HG03442 (cell line): ENCODE data around the gene DIAPH3.

ENCODE experiments used
- ATAC-seq: cut with Tn5 transposase; IDR thresholded peaks from one replicate; pipeline ENCODE4 v1.9.1; 2021; ENCODE audit warnings: mild to moderate bottlenecking, moderate library complexity; ENCODE audit not compliant: unreplicated experiment

The DIAPH3 gene

DNA sequence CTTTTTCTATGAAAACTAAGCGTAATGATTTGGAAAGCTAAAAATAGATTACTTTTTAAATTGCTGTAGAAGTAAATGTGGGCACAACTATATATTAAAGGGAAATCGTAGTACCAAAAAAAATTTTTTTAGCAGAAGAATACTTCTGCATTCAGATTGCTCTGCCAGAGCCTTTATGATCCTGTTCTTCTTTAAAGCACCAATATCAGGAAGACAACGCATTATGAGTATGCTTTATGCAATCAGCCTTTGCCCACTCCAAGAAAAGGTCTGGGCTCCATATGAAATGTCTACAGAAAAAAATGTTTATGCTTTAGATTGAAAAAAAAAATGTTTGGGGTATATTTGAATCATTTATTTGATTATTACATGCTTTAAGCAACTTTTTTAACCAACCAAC lies 137.4 kb downstream of the DIAPH3 start:
- ATAC-seq = no peak

DNA sequence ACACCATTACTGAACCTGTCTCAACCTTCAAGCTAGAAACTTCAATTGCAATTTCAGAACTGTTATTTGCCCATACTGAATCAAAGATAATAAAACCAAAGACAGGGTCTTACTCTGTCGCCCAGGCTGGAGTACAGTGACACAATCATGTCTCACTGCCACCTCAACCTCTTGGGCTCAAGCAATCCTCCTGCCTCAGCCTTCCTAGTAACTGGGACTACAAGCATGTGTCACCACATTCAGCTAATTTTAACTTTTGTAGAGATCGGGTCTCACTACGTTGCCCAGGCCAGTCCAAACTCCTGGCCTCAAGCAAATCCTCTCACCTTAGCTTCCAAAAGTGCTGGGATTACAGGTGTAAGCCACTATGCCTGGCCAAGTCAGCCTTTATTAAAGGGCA lies 143.4 kb downstream of the DIAPH3 start:
- no peak for ATAC-seq

DNA sequence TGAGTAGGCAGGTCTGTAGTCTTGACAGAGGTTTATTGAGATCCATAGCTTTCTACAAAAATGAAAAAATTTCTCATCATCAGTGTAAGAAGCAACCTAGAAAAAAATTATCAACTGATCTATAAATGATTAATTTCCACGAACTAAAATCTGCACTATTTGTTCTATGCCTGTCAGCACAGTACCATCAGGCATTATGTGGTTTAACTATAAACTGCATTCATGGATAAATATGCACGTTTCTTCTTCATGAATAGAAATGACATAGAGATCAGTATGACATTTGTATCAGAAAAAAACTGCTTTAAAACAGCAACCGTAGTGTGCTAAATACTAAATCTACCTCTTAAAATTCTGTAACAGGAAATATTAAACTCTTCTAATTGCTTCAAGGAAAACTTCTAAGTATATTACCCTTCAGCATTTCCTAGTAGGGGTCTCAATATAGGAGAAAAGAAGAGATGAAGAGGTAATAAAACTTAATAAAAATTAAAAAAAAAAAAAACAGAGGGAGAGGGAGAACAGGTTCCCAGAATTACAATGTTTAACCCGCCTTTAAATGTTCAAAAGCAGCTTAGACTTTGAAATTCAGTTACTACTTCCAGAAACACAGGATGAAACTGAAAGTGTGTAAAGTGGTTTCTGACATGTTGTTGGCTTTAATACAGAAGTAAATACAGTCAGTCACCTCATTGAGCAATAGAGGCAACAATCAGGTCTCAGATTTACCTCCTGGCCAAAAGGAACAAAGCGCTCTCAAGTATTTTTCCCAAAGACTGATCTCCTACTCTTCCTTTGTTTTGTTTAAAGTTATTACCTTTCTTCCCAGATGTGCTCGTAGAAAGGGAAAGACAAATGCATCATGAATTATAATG lies 144.4 kb downstream of the DIAPH3 start:
- peak; percentile 71 for ATAC-seq

DNA sequence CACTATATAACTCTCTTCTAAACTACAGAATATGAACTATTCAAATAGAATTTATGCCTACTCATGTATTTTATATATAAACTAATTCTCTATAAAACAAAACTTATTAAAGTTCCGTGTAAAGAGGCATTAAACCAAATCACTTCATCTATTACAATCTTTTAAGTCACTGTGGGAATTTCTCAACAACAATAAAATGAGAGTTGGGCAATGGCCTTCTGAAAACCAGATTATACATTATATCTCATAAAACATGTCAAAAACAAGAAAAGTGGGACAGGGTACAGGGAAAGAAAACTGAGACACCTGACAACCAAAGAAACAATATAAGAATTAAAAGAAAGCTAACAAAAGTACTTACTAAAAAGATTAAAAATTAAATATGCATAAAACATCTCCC lies 145.2 kb downstream of the DIAPH3 start:
- no peak for ATAC-seq

DNA sequence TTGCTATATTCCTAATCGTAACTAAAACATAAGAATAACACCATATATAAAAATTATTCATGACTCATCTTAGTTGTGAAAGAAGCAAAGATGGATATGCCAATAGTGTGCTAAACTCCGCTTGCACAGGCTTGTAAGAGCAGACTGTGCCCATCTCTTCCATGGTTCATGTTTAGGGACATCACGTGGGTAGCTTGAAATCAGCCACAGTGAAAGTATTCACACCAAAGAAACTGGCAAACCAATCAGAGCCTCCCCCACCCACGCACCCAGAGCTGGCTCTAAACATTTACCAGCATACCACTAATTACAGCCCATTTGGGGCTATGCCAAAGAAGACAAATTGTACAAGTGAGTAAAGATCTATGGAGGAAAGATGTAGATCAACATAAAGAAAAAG lies 147.5 kb downstream of the DIAPH3 start:
- ATAC-seq = no peak

DNA sequence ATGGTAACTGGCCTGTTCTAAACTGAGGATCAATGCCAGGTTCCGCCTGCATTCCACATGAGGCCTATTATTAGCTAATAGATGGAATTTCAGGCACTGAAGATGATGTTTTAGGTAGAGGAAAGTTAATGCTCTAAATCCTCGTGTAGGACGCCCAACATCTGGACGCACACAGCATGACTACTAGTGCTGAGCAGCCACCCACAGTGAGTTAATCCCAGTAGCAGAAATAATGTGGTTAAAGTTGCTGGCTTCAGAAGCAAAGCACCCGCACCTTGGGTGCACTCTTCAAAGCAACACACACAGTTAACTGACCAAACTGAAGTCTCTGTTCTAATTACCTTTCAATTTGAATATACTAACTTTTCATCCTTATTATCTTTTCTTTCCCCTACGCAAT lies 150.6 kb downstream of the DIAPH3 start:
- ATAC-seq = no peak

DNA sequence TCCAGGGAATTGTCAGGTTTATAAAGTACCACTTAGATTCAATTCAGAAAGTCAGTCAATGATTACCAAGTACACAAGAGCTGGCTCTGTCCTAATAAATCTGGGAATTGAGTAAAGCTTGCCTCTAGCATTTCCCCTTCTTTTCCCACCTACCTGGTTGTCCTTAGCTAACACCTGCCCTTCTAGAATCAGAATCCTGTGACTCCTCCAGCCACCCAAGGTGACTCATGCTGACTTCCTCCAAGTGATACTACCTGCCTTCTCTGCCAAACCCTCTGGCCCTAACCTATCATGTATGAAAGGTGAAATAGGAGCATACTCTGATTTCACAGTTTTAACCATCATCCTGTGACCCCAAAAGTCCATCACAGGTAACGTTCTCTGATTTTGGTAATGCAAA lies 151.2 kb downstream of the DIAPH3 start:
- no peak for ATAC-seq

DNA sequence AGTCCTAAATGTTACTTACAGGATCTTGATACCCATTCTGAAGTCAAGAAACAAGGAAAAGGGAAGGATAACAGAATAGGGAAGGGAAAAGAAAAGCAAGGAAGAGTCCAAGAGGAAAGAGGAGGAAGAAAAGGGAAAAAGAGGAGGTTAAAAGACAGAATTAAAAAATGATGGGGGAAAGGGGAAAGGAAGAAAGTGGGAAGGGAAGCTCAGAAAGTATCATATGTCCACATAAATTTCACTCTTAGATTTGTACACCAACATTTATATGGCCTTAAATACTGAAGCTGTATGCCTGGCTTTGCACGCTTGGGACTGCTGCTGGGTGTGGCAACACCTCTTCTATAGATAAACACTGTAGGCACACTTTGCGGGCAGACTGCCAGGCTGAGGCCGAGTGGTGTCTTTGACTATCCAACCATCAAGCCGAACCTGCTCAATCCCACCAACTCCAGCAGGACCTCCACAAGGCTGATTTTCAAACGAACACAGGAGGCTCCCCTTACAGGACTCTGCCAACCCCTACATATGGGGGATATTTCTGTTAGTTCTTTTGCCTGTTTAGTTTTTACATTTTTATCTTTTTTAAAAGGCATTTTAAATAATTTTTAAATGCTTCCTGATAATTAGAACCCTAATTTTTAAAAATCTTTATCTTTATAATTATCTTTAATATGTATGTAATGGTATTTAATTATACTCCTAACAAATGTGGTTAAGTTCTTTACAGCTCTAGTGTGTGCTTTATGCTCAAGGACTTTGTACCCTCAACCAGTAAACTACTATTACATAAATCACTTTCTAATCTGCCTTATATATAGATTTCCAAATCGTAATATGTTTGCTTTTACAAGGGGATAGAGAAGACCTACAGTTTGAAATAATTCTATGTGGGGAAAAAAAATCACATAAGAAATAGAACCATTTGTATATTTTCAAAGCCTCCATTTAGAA lies 154.2 kb downstream of the DIAPH3 start:
- no peak for ATAC-seq

DNA sequence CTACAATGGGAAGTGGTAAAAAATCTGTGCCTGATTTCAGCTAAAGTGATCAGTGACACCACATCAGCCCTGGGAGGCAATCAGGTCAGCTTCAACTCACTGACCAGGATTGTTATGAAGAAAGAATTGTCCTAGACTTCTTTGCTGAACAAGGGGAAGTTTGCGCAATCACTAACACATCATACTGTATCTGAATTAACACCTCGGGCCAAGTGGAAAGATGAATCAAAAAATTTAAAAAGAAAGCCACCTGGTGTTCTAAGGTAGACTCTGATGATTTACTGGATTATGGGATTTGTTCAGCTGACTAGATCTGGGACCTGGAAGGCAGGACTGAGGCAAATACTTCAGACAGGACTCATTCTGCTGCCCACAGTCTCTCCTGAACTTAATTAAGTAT lies 161.8 kb downstream of the DIAPH3 start:
- no peak for ATAC-seq

DNA sequence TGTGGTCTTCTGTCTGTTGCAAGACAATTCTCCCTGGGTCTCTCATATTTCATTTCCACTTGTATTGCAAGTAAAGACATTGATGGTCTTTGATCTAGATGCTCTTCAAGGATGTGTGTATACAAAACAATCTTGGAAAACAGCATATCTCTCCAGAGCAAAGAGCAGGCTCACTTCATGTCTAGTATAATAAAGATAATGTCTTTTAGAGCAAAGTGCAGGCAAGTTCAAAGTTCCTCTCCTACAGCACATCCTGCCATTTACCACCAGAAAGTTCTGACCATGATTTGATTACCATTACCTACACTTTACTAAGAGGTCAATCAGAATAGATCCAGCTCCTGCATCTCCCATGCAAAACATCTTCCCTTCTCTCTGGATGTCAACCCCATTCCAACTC lies 162.8 kb downstream of the DIAPH3 start:
- no peak for ATAC-seq

DNA sequence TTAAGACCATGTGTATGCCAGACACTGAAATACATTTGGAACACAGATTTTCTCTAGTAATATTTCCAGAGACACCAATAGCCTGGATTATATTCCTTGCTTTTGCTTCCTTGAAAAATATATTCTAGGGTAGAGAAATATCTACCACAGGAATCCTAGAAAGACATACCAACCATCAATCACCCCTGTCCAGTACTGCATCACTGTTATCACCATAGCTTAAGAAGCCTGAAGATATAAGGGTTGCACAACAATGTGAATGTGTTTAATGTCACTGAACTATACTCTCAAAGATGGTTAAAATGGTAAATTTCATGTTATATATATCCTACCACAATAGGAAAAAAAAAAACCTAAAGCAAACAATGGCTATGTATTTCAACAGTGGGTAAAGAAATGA lies 163.6 kb downstream of the DIAPH3 start:
- no peak for ATAC-seq

DNA sequence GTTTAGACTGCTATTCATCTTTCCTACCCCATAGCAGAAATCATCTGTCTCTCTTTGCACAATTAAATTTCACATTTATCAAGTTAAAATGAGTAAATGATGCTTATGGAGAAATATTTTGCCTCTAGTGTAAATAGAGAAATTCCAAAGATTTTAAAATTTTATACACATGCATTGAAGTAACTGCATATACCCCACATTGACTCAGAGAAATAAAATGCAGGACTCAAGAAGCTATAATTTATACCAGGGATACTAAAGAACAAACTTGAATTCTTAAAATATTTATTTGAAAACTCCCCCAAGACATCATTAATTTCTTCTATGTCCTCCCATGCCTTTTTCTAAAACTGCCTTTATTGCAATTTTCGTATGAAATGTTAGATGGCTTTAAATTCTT lies 165.8 kb downstream of the DIAPH3 start:
- no peak for ATAC-seq

DNA sequence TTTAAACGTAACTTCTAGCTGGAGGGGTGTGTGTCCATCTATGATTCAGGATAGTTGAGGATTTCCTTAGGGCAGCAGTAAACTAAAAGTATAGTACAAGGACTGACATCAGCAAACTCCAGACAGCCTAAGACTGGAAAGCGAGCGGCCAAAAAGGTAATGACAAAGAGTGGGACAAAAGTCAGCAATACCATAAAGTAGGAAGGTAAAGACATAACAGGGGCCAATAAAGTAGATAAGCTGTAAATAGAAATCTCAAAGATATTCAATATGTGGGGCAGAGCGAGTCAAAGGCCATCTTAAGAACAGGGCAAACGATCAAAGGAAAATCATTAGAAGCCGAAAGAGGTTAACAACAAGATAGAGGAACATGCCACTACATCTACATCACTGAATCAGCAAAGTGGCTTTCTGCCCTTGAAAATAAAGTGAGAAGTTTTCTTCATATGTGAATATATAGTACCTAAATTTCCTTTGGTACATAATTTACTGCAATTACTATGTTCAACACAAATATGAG lies 167.2 kb downstream of the DIAPH3 start:
- ATAC-seq = no peak

DNA sequence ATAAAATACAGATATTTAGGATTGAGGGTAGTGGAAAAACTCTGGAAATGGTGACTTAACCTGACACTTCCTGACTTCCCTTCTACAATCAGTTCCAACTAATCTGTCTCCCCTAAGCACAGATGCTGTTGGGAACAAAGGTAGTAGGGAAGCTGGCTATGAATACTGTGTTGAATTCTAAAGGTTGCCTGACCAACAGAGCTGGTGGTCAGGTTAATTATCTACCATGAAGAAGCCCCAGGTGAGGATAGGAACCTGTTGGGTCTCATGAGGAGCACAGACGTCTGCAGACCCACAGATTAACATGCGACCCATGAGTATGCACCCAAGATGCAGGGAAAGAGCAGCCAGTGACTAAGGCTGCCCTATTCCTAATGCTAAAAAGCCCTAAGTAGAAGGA lies 172.3 kb downstream of the DIAPH3 start:
- no peak for ATAC-seq

DNA sequence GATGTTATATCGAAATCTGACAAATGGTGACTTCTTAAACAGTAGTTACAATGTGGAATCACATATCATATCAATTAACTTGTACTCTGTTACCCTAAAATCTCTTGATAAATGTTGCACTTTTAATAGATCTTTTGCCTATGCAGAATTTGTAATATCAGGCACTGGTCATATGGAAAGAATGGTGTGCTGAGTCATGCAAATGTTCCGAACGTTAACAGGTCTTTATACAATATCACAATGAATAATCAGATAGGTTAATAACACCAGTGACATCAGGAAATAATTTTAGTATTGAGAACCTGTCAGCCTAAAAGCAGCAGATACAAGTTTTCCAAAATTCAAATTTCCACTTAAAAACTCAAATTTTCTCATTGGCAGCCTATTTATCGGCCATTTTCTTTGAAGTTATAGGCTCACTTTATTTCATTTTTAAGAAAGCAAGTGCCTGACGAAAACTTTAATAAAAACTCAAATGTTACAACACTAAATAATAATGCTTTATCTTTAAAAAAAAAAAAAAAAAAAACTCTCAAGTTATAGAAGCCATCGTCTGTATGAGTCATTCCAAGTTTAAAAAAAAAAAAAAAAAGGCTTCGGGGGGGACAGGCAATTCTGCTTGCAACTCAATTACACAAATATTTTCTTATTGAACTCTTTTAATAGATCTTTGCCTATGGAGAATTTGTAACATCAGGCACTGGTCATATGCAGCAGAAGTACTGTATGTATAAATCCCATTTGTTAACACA lies 180.9 kb downstream of the DIAPH3 start:
- ATAC-seq = no peak

DNA sequence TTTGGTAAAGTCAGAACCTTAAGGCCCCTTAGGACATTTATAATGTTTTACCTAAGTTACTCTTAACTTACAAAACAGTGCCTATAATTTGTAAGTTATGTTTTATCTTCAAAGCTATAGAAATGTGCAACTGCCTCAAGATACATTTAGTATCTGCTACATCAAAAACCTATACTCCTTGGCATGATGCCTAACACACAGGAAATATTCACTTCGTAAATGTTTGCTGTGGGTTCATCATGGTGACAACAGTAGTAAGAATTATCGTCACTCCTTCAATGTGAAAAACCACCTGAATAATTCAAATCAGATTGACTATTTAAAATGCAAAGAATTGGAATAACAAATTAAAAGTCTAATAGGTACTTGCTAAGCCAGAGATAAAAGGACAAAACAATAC lies 184.1 kb downstream of the DIAPH3 start:
- no peak for ATAC-seq

DNA sequence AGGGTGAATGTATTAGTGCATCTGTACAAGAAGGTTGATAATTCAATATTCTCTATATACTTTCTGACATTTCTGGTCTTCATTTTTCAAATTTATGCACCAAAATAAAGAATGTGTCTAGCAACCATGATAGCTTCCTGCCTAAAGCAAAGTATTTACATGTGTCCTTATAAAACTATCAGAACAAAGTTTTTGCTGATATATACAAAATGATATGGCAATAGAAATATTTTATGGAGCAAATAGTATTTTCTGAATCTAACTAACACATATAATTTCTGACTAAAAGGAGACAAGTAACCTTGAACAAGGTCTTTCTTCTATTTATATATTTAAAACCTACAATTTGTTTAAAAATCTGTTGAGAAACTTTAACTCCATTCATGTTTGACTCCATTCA lies 184.9 kb downstream of the DIAPH3 start:
- no peak for ATAC-seq

DNA sequence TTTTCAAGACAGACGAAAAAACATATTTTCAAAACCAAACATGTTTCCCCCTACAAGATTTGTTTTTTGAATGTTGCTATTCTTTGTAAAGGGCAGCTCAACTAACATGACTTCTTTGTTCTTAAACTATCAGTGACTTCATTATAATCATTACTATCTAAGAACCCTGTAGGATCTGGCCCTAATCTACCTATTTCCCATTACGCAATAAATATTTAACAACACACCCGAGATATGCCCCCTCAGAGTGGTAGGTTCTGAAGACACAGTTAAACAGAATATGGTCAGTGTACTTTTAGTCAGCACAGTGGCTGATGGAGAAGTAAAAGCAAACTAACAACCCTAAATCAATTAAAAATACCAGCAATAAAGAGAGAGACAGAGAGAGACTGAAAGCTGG lies 186.9 kb downstream of the DIAPH3 start:
- ATAC-seq = no peak

DNA sequence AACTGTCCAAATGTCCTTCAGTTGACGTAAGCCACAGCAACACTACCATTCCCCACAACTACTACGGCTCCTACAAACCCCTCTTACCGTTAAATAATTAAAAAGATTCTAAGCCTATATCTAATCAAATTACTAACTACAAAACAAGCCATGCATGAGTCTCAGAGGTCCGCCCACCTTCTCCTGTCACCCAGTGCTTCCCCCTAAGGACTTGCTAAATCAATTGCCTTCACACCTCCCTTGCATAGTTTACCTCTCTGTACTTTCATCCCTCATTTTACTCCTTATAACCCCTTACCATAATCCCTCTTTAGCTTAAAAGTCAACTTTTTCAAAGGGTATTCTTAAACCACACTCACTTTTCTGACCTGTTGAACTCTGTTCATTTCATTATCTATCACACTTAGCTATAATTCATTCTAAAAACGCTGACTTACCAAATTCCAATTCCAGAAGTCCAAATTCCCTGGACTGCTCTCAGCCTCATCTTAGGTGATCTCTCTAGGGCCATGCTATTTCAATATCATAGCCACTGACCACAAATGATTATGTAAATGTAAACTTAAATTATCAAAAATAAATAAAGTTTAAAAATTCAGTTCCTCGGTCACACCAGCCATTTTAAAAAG lies 187.8 kb downstream of the DIAPH3 start:
- no peak for ATAC-seq

DNA sequence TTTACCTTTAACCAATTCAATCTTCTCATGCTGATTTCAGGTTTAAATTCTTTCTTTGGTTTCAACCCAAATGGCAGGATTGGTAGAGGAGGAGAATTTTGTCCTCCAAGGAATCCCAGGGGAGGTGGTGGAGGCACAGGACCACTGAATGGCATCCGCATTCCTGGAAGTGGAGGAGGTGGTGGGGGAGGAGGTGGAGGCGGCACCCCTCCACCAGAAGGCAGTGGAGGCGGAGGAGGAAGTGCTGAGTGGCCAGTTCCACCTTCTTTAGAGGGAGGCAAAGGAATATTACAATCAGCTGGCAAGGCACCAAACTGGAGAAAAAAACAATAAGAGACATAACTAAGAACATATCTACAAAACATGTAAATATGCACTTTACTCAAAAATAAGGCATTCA lies 192.9 kb downstream of the DIAPH3 start:
- no peak for ATAC-seq

DNA sequence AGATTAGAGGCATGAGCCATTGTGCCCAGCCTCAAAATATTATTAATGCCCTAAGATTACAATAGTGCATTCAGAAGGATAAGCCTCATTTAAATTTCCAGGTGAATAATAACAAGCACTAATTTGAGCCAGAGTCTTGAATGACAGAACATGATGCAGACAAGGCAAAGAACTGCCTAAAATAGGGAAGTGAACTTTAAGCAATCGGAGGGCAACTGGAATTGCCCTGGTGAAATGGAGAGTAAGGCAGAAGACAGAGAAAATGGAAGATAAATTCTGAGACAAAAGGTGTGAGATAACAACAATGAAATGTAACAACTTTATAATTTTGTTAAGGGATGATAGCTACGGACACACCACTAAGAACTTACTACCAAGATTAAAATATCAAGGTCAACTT lies 199.9 kb downstream of the DIAPH3 start:
- ATAC-seq = no peak
